Measurements from ENCODE around the gene UQCRH.

The UQCRH gene

DNA sequence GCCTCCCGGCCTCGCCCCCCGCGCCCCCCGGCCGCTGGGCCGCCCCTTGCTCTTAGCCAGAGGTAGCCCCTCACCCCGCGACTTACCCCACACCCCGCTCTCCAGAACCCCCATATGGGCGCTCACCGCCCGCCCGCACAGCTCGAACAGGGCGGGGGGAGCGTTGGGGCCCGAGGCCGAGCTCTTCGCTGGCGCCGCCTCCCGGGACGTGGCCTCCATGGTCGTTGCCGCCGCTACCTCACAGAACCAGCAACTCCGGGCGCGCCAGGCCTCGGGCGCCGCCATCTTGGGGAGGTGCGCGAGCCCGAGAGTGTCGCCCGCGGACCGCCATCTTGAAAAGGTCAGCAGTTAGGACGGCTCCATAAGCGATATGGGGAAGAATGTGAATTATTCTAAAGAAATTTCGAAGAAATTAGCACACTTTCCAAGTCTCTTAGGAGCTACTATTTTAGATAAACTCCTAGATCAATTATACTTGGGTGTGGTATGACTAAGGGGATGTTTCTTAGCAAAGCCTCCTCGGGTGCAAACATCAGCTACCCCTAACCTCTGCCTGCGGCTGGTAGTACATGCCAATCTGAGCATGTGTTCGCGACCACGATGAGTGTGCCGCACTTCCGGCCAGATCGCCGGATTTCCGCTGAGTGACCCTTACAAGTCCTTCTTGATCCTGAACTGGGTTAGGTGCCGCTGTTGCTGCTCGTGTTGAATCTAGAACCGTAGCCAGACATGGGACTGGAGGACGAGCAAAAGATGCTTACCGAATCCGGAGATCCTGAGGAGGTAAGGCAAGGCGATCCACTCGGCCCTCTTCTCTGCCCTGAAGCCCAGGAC is at the start of gene UQCRH, which contains the start of gene LRRC41:
TSS of gene UQCRH (plus strand) at position 661 of the 834 bp plus-strand sequence. CDS start at position 730, 69 bp downstream.
TSS of gene LRRC41 (minus strand) at position 579 of the 834 bp plus-strand sequence. CDS start at position 285, 294 bp downstream.
- in situ Hi-C loops (cut with HindIII; ENCODE audit: low pct_ligation_motif_present, low pct_unique_long_range_greater_than_20kb, low sequenced_read_pairs): no loop called here
- peak; percentile 92 for DNase-seq

DNA sequence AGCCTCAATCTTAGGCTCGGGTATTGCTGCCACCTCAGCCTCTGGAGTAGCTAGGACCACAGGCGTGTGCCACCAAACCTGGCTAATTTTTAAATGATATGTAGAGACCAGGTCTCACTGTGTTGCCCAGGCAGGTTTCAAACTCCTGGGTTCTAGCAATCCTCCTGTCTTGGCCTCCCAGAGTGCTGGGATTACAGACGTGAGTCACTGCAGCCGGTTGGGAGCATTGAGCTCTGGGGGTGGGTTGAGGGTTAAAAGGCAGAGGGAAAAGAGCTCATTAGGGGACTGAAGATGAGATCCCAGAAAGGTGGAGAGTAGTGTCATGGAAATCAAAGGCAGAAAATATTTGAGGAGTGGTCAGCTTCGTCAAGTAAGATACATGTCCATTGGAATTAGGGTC is 48.8 kb upstream of the UQCRH start:
- in situ Hi-C loops (cut with HindIII; ENCODE audit: low pct_ligation_motif_present, low pct_unique_long_range_greater_than_20kb, low sequenced_read_pairs): no loop called here

DNA sequence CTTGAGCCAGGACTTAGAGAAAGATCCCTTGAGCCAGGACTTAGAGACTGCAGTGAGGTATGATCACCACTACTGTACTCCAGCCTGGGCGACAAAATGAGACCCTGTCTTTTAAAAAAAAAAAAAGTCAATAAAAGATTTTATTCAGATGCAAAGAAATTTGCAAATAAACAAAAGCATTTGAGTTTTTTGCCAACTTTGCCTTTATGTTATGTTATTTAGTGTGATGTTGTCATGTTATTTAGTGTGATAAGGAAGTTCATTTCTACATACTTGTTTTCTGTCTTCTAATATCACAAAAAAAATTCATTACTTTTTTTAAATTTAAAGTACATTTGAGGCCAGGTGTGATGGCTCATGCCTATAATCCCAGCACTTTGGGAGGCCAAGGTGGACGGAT is 47.0 kb upstream of the UQCRH start:
- DNase-seq: no peak
- in situ Hi-C loops (cut with HindIII; ENCODE audit: low pct_ligation_motif_present, low pct_unique_long_range_greater_than_20kb, low sequenced_read_pairs): no loop called here

More for the DNA sequence above, 48.8 kb upstream of the UQCRH start:
- no peak for DNase-seq

DNA sequence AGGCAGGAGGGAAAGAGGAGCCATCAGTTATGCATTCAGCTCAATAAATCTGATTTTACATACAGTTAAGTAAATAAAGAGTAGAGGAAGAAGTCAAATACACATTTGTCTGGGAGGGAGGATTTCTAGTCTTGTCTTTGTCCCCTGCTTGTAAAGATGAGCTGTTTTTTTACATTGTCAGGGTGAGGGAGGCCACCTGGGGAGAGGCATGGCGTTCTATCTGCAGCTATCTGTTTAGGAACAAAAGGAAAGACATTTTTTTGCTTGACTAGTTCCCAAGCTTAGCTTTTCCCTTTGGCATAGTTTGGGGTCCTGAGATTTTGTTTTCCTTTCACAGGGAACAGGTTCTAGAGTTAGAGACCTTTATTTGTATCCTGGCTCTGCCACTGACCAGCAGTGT is 41.0 kb upstream of the UQCRH start:
- in situ Hi-C loops (cut with HindIII; ENCODE audit: low pct_ligation_motif_present, low pct_unique_long_range_greater_than_20kb, low sequenced_read_pairs): no loop called here
- no peak for DNase-seq

DNA sequence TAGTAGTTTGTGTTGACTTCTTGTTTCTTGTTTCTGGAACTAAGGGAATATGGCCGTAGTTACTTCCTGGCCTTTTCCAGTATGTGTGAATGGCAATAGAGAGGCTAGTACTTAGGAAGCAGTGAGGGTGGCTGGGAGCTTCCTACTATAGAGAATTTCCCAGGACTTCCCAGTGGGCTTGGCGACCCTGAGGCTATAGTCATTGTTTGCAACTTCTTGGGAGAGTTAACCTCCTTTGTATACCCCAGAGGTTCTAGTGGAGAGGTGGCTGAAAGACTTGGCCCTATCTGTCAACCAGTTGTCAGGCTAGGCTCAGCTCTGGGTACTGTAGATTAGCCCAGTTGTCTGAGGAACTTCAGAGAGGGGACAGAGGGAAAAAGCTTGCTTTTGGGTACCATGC is 40.4 kb upstream of the UQCRH start:
- no peak for DNase-seq
- in situ Hi-C loops (cut with HindIII; ENCODE audit: low pct_ligation_motif_present, low pct_unique_long_range_greater_than_20kb, low sequenced_read_pairs): no loop called here

DNA sequence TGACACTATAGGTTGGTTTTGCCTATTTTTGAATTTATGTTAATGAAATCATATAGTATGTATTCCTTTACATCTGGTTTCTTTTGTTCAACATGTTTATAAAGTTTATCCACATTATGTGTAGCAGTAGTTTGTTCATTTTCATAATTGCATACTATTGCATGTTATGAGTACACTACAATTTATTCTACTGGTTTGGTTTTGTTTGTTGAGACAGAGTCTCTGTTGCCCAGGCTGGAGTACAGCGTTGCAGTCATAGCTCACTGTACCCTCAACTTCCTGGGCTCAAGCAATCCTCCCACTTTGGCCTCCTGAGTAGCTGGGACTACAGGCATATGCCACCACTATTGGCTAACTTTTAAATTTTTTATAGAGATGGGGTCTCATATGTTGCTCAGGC is 34.9 kb upstream of the UQCRH start:
- DNase-seq: no peak
- in situ Hi-C loops (cut with HindIII; ENCODE audit: low pct_ligation_motif_present, low pct_unique_long_range_greater_than_20kb, low sequenced_read_pairs): no loop called here

DNA sequence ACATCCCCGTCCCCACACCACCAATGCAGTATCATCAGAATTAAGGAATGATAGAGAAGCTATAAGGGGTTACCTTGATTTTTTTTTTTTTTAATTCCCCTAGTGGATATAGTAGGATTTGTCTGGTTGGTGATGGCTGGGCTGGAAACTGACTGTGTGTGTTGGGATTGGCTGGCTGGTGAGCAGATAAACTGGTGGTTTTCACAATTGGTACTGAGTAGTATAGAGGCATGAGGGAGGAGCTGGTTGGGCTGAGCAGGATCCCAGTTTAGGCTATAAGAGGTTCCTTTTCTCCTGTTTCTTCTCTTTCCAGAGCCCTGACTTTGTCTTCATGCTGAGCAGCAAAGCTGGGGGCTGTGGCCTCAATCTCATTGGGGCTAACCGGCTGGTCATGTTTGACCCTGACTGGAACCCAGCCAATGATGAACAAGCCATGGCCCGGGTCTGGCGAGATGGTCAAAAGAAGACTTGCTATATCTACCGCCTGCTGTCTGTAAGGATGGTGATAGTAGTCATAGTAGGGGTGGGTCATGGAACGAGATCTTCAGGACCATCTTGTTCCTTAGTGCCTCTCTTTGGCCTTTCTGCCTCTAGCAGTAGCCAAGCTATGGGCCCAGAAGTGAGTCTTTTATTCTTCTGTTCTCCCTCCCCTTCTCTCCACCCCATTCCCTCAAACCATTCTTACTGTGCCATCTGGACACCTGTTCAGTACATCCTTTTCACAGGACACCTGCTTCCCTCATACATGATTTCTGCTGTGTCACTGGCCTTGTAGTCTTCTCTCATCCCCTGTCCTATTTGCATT is 29.1 kb upstream of the UQCRH start:
- no peak for DNase-seq
- in situ Hi-C loops (cut with HindIII; ENCODE audit: low pct_ligation_motif_present, low pct_unique_long_range_greater_than_20kb, low sequenced_read_pairs): no loop called here

DNA sequence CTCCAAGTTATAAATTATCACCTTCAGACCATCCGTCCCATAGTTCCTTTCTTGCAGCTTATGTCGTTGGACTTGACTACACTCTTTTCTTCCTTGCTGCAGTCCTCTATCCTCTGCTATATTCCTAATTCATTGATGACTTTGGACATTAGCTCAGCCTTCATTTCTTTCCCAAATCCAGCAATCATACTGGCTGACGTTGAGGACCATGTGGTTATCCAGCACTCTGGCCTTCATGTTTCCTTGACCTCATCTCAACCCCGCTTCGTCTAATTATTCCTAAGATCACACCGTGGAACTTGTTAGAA is 28.5 kb upstream of the UQCRH start:
- no peak for DNase-seq
- in situ Hi-C loops (cut with HindIII; ENCODE audit: low pct_ligation_motif_present, low pct_unique_long_range_greater_than_20kb, low sequenced_read_pairs): no loop called here

DNA sequence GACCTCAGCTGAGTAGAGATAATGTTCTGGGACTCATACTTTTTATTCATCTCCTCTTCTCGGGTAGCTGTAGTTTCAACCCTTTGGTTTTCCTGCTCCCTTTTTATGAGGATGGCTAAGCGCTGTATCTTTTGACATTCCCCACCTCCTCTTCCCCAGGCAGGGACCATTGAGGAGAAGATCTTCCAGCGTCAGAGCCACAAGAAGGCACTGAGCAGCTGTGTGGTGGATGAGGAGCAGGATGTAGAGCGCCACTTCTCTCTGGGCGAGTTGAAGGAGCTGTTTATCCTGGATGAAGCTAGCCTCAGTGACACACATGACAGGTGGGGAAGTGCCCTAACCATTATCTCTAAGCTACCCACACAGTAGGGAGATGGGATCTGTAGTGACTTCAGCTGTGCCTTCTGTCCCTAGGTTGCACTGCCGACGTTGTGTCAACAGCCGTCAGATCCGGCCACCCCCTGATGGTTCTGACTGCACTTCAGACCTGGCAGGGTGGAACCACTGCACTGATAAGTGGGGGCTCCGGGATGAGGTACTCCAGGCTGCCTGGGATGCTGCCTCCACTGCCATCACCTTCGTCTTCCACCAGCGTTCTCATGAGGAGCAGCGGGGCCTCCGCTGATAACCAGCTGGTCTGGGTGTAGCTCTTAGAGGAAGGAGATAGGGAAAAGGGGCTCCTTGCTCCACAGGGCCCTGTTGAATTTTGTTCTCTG is 25.7 kb upstream of the UQCRH start:
- in situ Hi-C loops (cut with HindIII; ENCODE audit: low pct_ligation_motif_present, low pct_unique_long_range_greater_than_20kb, low sequenced_read_pairs): no loop called here
- no peak for DNase-seq

DNA sequence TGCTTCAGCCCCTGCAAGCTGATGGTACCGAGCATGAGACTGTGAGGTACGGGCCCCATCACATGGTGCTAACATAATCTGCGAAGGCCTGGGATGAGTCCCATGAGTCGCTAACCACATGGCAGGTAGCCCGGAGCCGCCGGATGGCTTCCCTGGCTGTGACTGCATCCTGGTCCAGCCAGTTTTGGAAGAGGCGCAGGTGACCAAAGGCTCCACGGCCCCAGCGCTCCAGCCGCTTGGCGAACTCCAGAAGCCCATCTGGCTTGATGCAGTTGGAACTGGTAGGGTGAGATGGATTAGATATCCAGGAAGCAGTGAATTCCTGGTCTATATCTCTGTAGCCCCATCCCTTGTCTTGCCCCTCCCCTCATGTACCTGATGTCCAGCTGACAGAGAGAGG is 24.7 kb upstream of the UQCRH start:
- no peak for DNase-seq
- in situ Hi-C loops (cut with HindIII; ENCODE audit: low pct_ligation_motif_present, low pct_unique_long_range_greater_than_20kb, low sequenced_read_pairs): no loop called here

DNA sequence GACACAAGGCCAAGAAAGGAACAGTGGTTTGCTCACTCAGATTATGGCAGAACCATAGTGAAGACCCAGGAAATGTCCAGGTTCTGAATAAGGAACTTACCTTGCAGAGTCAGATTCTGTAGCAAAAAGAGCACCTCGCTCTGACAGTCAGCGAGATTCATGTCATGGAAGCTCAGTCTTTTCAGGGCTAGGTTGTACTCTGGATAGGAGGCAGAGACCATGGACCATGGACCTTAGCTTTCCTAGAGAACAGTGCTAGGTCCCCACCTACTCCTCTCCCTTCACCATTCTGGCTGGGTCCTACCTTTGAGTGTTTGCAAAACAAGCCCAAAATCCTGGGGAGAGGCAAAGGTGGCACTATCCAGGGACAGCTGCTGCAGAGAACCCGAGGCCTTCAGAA is 23.4 kb upstream of the UQCRH start:
- in situ Hi-C loops (cut with HindIII; ENCODE audit: low pct_ligation_motif_present, low pct_unique_long_range_greater_than_20kb, low sequenced_read_pairs): no loop called here
- DNase-seq: no peak

DNA sequence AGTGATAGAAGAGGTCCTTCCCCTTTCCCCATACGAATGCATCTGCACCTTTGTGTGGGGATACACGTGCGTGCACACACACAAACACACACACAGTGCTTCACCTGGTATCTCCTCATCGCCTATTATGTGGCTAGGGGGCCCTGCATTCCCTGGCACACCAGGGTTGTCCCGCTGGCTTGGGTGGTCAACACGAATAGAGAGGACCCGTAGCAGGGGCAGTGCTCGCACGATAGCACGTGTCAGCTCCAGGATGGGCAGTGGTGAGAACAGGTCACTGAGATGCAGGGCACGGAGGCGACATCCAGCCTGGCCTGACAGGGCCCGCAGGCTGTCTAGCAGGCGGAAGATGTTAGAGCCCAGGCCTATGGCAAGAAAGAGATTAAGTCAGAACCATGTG is 22.5 kb upstream of the UQCRH start:
- no peak for DNase-seq
- in situ Hi-C loops (cut with HindIII; ENCODE audit: low pct_ligation_motif_present, low pct_unique_long_range_greater_than_20kb, low sequenced_read_pairs): no loop called here

DNA sequence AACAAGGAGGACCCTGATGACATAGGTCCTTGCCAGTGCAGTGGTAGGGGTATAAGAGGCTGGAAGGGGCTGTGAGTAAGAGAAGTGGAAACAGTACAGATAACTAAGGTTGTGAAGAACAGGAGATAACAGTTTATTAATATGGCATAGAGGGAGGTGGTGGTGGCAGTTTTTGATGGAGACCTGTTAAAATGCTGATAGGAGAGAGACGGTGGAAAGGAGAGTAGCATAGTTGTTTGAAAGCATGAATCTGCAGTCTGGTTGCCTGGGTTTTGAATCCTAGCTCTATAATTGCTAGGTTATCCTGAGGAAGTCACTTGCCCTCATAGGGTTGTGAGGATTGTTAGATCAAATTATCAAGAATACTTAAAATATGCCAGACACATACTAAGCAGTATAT is 19.4 kb upstream of the UQCRH start:
- DNase-seq: no peak
- in situ Hi-C loops (cut with HindIII; ENCODE audit: low pct_ligation_motif_present, low pct_unique_long_range_greater_than_20kb, low sequenced_read_pairs): no loop called here

DNA sequence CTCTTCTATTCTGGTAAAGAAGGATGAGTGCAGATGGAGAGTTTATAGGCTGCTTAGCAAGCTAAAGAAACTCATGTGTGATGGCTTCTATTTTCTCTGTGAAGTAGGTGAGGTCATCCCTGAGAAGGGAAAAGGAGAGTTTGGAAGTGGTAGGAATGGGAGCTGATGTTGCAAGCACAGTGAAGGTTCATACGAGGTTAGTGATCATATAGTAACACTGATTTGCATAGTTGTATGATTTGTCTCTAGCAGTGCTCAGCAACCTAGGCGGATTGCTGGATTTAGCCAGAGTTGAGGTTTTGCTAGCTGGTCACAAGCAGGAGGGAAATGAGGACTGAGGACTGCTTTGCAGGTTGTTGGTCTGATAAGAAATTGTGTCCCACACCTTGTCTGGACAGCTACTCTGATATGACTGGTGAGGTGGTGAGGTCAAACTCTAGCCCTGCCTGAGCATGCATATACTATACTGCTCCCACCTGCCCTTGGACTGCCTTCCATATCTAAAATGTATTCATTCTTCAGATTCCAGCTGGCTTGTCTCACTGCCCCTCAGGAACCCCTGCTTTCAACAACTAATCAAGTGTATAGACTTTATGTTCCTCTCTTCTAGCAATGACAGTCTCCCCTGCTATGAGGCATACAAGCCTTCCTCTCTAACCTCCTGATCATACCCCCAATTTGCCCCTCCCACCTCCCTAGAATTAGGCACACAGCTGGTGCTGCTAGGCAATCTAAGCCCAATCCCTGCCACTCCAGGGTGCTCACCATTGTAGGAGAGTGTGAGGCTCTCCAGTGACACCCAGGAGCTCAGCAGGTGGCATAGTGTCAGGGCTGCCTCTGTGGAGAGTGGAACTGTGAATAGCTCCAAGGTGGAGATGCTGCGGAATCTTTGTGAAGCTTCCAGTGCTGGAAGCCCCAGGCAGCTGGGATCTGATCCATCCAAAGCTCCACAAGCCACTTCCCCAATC is 18.6 kb upstream of the UQCRH start:
- in situ Hi-C loops (cut with HindIII; ENCODE audit: low pct_ligation_motif_present, low pct_unique_long_range_greater_than_20kb, low sequenced_read_pairs): no loop called here
- no peak for DNase-seq

DNA sequence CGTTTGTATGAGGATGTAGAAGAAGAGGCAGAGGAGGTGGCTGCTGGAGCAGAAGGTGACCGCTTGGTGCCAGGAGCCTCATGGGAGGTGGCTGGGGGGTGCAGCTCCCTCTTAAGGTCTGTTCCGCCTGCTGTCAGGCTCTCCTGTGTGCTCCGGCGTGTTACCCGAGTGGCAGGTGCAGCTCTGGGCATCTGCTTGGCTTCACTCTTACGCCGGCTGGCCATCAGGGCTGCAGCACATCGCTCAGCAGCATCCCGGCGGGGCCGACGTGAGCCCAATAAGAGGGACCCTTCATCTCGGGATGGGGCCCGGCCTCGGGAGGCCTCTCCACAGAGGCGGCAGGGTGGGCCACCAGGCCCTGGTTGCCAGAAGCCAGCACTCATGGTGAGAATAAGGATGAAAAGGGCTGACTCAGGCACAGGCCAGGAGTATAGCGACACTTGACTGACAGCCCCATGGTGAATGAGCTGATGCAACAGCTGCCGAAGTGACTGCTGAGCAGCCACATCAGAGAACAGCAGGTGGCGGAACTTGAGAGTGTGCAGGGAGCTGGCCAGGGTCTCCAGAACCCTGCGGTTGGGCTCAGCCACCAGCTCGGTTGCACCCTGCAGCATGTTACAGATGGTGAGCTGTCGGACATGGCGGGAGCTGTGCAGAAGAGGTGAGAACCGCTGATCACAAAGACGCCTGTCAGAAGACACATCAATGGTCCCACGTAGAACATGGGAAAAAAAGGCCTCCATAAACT is 17.6 kb upstream of the UQCRH start:
- in situ Hi-C loops (cut with HindIII; ENCODE audit: low pct_ligation_motif_present, low pct_unique_long_range_greater_than_20kb, low sequenced_read_pairs): no loop called here
- no peak for DNase-seq

DNA sequence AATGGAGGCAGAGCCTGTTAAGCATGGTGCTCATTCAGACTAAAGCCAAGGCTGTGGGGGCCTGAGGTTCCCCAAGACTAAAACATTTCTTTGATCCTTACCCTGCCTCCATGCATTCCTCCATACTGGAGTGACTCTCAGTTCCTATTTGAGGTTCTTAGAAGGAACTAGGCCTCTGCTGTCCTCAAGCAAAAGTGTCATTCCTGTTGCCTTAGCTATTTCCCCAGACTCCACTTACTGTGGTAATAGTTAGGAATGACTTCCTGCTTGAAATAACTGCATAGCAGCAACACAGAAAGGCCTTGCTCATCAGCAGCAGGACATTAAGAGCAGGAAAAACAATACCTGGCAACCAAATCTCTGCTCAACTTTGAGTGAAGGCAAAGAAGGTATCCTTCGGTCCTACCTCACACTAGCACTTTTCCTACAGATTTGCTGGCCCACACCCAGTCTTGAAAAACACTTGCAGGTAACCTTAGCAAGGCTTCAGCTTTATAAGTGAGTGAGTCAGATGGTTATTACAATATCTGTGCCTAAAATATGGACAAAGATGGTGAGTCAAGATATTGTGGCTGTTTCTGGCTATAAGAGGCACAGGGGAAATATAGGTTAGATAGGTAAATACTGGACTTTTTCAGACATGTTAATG is 14.9 kb upstream of the UQCRH start:
- in situ Hi-C loops (cut with HindIII; ENCODE audit: low pct_ligation_motif_present, low pct_unique_long_range_greater_than_20kb, low sequenced_read_pairs): no loop called here
- DNase-seq: peak; percentile 7

DNA sequence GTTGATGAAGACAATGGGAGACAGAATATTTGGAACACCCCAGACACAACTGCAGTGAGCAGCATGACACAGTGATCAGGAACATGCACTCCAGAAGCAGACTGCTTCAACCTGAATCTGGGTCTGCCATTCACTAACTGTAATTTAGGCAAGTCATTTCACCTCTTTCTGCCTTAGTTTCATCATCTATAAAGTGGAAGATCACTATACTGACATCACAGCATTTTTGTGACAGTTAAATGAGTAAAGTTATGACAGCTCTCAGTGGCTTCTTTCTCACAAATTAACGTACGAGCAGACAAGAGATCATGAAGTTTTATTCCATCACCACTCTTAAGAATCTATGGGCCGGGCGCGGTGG is 14.4 kb upstream of the UQCRH start:
- in situ Hi-C loops (cut with HindIII; ENCODE audit: low pct_ligation_motif_present, low pct_unique_long_range_greater_than_20kb, low sequenced_read_pairs): no loop called here
- no peak for DNase-seq
